Right ventricle myocardium superior (tissue), 1 donor: Measurements from ENCODE around the gene RASGEF1C. TPM values are rescaled to one million over a fixed set of nuclear protein-coding genes. Genes with fewer than 3 reads are reported as not detected.
"Not testable (repeated sequence)": the region's sequence is repeated elsewhere in the genome, so short reads cannot be mapped to it uniquely, and the experiment has no call there.

Experiments
- ATAC-seq: fragments of 200-7000 bp; cut with Tn5 transposase; one replicate; pipeline ENCODE4 v1.9.1; 2020; ENCODE audit warnings: mild to moderate bottlenecking; ENCODE audit not compliant: poor library complexity
- DNase-seq: peaks from one replicate; pipeline ENCODE4 v3.0.0-alpha.2; 2020
- intact Hi-C: fragments of 100-400 bp; cut with DNase I; formaldehyde crosslinking; loops from one replicate; pipeline ENCODE4 v1.11.2; 2022
- total RNA-seq: library from RNA; stranded (reverse); fragmentation: NEBNext Ultra II Directional; extraction: Animal tissue kit (Norgen Biotek cat#: 25700); gene quantifications from one replicate; pipeline ENCODE4 v1.2.1, GENCODE V29; 2021
- donor health status: DM: no; HTN: yes; CAD: no; lungs with severe emphysema.

The RASGEF1C gene
- total RNA-seq, 1 donor from 2014 or later: 0.59 TPM

DNA sequence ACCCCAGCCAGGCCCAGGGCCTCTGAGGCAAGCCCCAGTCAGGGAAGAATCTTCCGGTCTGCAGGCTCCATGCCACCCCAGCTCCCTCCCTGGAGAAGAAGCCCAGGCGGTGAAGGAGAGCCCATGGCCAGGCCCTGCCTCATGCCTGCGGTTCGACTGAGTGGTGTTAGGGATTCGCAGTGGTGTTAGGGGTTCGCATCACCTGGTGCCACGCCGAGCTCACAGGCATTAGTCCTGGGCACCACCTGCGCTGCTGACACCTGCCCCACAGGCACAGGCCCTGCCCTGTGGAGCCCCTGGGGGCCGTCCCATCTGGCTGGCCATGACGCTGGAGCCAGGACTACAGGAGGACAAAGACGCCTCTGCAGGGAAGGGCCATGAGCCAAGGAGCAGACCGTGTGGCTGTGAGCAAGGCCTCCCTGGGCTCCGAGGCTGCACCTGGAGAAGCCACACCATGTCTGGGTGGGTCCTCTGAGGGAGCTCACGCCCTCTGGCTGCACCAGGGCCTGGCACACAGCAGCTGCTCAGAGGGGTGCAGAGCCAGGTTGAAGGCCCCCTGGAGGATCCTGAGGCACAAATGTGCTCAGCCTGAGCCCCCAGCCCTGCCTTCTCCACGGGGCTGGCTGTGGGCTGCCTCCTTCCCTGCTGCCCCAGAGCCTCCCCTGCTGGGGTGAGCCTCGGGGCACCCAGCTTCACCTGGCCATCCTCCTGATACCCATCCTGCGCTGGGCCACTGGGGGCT lies 109.8 kb downstream of the RASGEF1C start:
- intact Hi-C loops: no loop called here
- DNase-seq: no peak

DNA sequence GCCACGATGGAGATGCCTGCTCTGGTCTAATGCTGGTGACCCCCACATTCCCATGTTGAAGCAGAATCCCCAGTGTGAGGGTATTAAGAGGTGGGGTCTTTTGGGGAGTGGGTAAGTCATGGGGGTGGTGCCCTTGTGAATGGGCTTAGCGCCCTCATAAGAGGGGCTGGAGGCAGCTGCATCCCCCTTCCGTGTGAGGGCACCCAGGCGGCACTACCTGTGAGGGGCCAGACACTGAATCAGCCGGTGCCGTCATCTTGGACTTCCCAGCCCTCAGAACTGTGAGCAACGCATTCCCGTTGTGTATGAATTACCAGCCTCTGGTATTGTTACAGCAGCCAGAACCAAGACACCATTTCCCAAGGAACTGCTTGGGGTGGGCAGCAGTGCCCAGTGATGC lies 110.5 kb downstream of the RASGEF1C start:
- DNase-seq (no peak), ATAC-seq (no peak)
- intact Hi-C loops: no loop called here

More for the DNA sequence above, 109.8 kb downstream of the RASGEF1C start:
- ATAC-seq: no peak

DNA sequence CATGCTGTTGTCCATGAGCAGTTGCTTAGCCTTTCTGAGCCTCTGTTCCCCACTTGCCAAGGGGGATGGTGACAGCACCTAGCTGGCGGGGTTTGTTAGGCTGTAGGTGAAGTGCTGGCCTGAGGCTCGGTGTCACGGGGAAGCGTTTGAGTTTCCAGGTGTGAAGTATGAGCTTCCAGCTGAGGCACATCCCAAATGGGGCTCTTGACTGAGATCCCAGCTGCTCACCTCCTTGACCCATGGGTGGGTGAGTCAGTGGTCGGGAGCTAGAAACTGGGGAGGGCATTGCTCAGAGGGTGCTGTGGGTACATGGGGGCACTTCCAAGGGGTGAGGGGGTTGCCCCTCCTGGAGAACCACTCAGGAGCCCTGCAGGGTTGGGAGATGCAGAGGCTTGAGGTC lies 111.1 kb downstream of the RASGEF1C start:
- ATAC-seq (no peak), DNase-seq (no peak)
- intact Hi-C loops: no loop called here

GRCh38 chr5:180097163-180097894 lies 111.7 kb downstream of the RASGEF1C start:
- ATAC-seq: no peak
- intact Hi-C loops: no loop called here

GRCh38 chr5:180096616-180097015 lies 112.4 kb downstream of the RASGEF1C start:
- intact Hi-C loops: no loop called here
- no peak for ATAC-seq
- DNase-seq: no peak

More at GRCh38 chr5:180097163-180097894, 111.7 kb downstream of the RASGEF1C start:
- no peak for DNase-seq

DNA sequence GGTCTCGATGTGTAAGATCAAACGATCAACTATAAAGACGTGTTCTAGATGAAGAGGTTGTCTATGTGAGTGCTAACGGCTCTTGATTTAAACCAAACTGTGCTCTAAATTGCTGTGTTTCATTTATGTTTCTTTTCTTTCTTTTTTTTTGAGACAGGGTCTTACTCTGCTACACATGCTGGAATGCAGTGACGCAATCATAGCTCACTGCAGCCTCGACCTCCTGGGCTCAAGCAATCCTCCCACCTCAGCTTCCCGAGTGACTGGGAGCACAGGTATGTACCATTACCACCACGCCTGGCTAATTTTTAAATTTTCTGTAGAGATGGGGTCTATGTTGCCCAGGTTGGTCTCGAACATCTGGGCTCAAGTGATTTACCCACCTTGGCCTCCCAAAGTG lies 113.5 kb downstream of the RASGEF1C start:
- intact Hi-C loops: no loop called here
- no peak for DNase-seq
- ATAC-seq: no peak

DNA sequence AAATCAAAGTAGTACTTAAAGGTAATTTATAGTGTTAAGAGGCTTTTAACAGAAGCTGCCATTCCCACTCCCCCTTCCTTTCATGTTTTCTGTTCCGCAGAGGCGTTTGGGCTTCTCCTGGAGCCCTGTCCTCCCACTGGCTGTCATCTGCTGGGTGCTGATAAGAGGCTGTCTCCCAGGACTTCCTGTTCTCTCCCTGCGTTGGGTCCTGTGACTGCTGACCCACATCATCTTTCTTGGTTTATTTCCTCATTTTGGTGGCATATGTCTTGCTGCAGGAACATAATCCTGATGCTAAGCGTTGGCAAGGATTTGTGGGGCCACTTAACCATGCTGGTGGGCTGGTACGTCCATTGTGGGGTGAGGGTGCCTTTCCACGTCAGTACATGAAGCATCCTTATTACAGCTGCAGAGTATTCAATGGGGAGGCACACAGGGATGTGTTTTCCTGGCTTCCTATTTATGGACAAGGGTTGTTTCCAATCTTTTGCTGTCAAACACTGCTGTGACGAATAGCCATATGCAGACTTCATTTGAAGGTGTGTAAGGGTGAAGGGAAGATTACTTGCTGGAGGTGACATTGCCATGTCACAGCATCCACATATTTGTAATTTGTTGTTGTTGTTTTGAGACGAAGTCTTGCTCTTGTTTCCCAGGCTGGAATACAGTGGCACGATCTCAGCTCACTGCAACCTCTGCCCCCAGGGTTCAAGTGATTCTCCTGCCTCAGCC lies 115.2 kb downstream of the RASGEF1C start:
- ATAC-seq: peak; percentile 46
- DNase-seq: no peak
- intact Hi-C loops: loop anchor here (5.0 kb wide), 1 partner anchor 107 kb away; no protein-coding TSS in a partner anchor

- intact Hi-C loops: loop anchor here (5.0 kb wide), 1 partner anchor 106 kb away; no protein-coding TSS in a partner anchor
- no peak for DNase-seq
Measured at GRCh38 chr5:180093241-180093640, 115.8 kb downstream of the RASGEF1C start.

GRCh38 chr5:180090769-180091546 lies 118.1 kb downstream of the RASGEF1C start:
- intact Hi-C loops: loop anchor here (5.0 kb wide), 1 partner anchor 104 kb away; no protein-coding TSS in a partner anchor
- ATAC-seq (peak; percentile 44), DNase-seq (no peak)

More at GRCh38 chr5:180093241-180093640, 115.8 kb downstream of the RASGEF1C start:
- no peak for ATAC-seq

DNA sequence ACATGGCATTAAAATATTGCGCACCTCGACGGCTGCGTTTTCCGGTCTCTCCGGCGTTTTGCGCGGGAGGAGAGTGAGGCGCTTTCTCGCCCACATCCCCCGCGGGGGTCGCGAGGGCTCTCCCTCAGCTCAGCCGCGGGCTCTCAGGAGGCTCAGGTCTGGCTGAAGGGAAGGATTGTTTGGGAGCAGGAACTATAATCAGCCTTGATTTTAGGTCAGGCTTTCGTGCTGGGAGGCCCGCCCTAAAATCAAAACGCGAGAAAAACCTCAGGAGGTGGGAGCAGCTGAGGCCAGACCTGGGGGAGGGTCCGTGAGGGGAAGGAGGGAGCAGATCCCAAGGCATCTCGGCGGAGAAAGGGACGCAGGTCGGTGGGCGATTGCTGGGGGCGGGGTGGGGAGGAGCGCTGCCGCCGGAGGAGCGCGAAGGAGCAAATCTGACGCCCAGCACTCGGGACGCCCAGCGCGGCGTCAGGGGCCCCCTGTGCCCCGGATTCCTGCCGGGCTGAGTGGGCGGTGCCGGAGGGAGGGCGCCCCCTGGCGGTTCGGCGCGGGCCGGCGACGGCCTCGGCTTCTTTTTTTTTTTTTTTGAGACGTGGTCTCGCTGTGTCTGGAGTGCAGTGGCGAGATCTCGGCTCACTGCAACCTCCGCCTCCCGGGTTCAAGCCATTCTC lies 118.8 kb downstream of the RASGEF1C start:
- intact Hi-C loops: loop anchor here (5.0 kb wide), 1 partner anchor 103 kb away; no protein-coding TSS in a partner anchor
- ATAC-seq (peak; percentile 96), DNase-seq (peak; percentile 86)

GRCh38 chr5:180089628-180090027 lies 119.4 kb downstream of the RASGEF1C start:
- intact Hi-C loops: loop anchor here (5.0 kb wide), 1 partner anchor 102 kb away; no protein-coding TSS in a partner anchor
- not testable (repeated sequence) for DNase-seq

DNA sequence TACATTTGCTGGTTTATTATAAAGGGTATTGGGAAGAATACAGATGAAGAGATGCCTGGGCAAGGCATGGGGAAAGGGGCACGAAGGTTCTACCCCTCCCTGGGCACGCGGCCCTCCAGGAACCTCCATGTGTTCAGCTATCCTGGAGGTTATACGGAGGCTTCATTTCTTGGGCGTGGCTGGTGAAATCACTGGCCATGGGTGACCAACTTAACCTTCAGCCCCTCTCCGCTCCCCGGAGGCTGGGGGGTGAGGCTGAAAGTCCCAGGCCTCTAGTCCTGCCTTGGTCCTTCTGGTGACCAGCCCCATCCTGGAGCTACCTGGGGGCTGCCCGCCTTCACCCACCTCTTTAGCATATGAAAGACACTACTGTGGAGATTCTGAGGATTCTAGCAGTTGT lies 120.5 kb downstream of the RASGEF1C start:
- intact Hi-C loops: no loop called here
- ATAC-seq (no peak), DNase-seq (no peak)

More at GRCh38 chr5:180089628-180090027, 119.4 kb downstream of the RASGEF1C start:
- not testable (repeated sequence) for ATAC-seq

DNA sequence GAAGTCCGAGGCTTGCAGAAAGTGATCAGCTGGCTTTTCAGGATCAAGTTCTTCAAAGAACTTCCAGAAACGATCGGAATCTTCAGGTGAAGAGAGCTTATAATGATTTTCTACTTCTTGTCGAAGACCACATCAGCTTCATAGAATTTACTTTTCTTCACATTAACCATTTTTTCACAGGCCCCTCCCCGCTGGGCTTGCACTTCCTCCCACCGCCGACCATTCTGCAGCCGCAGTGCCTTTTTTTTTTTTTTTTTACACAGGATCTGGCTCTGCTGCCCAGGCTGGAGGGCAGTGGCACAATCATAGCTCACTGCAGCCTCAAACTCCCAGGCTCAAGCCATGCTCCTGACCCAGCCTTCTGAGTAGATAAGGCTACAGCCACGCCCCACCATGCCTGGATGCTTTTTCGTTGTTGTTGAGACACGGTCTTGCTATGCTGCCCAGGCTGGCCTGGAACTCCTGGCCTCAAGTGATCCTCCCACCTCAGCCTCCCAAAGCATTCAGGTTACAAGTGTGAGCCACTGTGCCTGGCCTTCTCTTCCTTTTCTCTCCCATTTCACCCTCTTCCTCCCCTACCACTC lies 122.1 kb downstream of the RASGEF1C start:
- intact Hi-C loops: no loop called here
- ATAC-seq (no peak), DNase-seq (no peak)

DNA sequence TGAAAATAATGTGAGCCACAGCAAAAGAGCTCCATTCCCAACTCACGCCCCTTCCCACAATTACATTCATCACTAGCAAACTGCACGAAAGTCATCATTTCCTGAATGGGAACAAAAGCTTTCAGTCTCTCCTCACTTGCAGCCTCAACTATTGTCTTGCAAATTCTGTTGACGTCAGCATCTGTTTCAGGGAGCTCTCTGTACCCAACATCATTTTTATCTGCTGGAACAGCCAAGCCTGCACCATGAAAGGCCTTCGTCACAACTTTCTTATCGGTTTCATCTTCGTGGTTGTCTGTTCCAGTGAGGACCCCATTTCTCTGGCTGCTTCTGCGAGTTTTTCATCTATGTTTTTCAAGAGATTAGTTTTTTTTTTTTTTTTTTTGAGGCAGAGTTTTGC lies 123.2 kb downstream of the RASGEF1C start:
- ATAC-seq (no peak), DNase-seq (no peak)
- intact Hi-C loops: no loop called here

DNA sequence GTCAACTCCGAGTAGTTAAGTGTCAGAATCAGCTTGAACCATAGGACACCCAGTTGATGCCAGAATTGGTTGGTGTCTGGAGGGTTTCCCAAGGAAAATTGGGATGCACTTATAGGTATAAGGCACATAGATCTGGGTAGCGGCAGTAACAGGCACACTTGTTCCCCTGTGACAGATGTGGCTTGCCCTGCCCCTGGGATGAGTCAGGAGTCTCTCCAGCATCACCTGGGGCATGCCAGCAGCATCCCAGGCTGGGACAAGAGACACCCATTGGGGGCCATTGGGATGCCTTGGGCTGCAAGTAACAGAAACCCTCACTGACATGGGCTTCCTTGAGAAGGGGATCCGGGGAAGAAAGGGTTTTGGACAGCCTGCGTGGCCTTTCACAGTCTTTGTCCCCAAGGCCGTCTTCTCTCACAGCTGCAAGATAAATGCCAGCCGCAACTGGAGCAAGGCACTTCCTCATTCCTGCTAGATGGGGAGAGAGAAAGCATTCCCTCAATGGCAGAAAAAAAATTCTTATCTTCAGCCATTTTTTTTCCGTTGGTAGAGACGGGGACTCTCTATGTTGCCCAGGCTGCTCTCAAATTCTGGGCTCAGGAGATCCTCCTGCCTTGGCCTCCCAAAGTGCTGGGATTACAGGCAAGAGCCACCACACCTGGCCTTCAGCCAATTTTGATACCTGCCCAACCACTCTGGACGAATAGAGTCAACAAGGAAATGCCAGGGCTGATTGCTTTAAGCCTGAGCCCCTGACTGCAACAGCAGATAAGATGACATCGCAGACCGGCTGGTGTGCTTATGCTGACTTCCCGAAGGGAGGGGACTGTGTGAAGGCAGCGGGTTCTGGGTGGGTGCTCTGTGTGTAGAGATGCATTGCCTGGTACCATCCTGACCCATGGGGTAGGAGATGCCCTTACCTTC lies 124.1 kb downstream of the RASGEF1C start:
- no peak for DNase-seq
- intact Hi-C loops: no loop called here
- peak; percentile 56 for ATAC-seq

DNA sequence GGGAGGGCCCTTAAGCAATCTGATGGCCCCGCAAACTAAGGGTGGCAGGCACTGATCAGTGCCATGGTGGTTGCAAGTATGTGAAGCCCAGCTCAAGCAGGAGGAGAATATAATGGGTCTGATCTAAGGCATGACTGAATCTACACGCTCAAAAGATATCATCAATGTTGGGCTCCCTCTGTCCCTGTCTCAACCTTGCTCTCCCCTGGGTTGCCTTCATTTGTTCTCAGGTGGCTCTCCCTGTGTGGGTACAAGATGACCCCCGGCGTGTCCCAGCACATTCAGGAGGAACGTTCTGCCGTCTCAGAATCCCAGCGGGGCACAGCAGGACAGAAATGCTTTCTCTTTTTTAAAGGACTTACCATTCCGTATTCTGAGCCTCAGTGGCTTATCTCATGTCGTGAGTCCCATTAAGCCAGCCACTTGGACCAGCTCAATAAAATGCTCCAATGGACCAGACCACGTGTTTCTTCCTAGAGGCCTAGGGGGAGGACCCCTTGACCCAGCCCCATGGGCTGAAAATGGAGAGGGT lies 125.4 kb downstream of the RASGEF1C start:
- intact Hi-C loops: no loop called here
- ATAC-seq: no peak
- DNase-seq: no peak
